Limb (tissue), 2 donors: ENCODE data around the gene SLC16A8.
"Not testable (repeated sequence)": the region's sequence is repeated elsewhere in the genome, so short reads cannot be mapped to it uniquely, and the experiment has no call there.

Source experiments
- DNase-seq, 2 donors: peaks; one replicate each; pipeline ENCODE4 v3.0.0-alpha.2; 2016; ENCODE audit errors: extremely low spot score in 2 of 2

Gene SLC16A8, protein sequence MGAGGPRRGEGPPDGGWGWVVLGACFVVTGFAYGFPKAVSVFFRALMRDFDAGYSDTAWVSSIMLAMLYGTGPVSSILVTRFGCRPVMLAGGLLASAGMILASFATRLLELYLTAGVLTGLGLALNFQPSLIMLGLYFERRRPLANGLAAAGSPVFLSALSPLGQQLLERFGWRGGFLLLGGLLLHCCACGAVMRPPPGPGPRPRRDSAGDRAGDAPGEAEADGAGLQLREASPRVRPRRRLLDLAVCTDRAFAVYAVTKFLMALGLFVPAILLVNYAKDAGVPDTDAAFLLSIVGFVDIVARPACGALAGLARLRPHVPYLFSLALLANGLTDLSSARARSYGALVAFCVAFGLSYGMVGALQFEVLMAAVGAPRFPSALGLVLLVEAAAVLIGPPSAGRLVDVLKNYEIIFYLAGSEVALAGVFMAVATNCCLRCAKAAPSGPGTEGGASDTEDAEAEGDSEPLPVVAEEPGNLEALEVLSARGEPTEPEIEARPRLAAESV

DNA sequence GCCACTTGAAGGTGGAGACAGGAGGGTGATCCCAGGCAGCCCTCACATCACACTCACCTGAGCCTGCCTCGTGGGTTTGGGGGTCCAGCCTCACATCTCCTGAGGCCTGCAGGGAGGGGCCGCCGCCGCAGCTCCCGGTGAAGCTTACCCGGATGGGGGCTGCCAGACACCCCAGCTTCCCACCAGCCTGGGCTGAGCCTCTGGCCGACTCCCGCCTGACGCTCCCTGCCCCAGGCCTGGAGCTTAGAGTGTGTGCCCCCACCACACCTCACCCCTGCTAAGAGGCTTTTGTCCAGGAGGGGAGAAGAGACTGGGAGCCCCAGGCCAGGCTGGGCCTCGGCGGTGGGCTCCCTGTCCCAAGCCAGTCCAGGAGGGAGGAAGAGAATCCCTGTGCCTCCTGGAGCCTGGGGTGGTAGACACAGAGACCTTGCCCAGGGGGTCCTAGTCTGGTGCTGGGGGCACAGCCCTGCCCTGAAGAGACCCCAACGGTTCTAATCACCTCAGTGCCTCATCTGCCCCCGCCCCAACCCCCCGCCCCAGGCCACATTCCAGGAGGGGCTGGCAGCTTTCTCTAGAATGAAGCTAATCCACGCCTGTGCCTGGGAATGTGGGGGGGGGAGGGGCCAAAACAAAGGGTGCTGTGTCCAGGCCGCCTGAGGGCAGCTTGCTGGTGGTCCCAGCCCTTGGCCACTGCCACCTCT lies at the start of gene SLC16A8:
Gene SLC16A8, minus strand, starts transcription at position 254 of the 701 bp plus-strand sequence. CDS start 1,311 bp downstream, outside the sequence.
- DNase-seq, result peak in 1 of 2 donors; percentile 36

DNA sequence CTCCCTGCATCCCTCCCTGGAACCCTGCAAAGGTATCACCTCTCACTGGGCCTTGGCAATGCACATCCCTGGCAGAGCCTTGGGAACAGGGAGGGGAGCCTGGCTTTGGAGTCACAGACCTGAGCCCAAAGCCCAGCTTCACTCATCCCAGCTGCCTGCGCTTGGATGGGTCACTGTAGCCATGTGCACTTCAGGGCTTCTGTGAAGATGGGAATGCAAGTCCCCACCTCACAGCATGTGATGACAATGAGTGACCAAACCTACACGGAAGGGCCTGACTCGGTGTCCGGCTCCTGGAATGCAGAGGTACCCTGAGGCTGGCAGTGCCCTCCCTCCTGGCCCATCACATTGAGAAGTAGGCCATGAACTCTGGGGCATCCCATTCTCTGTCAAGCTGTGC lies 49.3 kb upstream of the SLC16A8 start:
- DNase-seq, result no peak

DNA sequence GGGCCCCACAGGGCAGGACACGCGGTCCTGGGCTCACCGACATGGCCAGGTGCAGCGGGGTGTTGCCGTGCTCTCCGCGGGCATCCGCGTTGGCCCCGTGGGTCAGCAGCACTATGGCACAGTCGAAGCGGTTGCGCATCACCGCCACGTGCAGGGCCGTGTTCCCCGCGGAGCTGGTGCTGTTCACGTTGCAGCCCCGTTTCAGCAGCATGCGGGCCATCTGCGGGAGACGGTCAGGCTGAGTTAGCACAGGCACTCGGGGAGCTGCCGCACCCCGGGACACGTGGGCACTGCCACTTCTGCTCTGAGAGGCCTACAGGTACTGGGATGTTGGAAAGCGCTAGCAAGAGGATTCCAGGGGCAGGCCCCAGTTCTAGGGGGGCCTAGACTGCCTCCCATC lies 48.8 kb upstream of the SLC16A8 start:
- DNase-seq, result no peak

DNA sequence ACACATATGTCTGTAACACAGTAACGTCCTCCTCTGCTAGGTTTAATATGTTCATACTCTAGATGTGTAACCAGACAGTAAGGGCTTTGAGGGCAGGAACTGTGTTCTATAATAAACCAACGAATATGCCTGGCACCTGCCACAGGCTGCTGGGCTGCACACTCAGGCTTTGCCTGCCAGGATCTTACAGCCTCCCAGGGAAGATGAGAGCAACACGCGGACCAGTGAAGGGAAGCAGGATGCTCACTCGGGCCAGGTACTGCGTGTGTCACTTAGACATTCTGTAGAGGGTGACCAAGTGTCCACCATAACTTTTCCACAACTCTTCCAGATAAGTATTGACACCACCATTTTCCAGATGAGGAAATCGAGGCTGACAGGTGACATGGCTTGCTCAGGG lies 48.2 kb upstream of the SLC16A8 start:
- DNase-seq, result no peak

DNA sequence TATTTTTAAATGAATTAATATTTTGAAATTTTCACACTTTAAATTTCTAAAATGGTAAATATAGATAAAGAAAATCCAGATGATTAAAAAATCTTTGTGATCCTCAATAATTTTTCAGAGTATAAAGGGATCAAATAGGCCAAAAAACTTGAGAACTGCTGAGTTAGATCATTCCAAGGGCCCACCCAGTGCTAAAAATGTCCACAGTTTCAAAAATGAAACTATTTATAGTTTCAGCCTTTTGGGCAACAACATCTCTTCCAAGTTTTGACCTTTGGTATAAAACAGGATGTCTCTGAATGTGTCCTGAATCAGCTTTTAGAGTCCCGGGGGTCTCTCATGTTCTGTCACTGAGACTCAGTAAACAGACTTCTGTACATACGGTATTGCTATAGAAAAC lies 47.4 kb upstream of the SLC16A8 start:
- no peak for DNase-seq

DNA sequence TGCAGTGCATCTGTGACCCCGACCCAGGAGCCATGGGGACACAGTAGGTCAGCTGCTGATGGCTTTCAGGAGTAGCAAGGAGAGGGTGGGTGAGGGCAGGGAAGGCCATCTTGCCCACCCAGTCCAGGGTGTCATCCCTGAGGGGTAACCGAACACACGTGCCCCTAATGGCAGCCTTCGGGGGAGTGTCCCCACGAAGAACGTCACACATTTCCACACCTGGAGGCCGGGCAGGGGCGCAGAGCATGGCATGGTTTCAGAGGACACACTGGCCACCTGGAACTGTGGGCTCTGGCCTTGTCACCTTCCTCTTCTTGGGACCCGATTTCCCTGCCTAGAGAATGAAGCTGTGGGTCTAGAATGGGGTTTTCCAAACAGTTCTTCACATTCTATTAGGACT lies 45.9 kb upstream of the SLC16A8 start:
- DNase-seq, result no peak

DNA sequence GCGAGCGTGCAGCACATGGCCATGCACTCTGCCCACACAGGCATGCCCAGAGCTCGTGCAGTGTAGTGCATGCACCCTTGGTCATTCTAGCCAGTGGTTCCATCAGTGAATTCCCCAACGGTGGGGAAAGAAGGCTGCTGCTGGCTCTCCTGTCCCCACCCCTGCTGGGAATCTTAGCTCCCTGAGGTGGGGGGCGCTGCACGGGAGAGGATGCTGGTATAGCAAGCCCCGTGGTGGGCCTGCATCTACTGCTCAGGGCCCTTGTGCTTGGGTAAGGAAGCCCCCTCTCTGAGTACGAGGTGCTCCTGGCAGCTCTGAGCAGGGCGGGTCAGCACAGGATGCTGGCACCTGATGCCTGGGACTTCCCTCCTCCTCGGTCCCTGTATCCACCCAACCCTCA lies 45.0 kb upstream of the SLC16A8 start:
- DNase-seq, result no peak

DNA sequence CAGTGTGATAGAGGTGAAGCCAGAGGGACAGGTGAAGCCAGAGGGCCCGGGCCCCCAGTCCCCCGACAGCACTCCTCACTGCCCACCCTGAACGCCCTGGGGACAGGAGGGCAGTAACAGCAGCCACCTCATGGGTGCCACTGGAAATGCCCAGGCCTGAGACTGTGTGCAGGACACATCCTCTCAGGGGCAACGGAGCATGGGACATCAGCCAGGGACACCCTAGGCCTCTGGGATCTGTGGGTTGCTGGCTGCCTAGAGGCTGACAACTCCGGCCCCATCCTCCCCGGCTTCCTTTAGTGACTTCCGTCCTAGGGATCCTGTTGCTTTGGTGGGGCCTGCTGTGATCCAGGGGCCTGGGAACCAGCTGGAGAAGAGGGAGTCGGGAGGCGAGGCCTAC lies 43.9 kb upstream of the SLC16A8 start:
- no peak for DNase-seq

DNA sequence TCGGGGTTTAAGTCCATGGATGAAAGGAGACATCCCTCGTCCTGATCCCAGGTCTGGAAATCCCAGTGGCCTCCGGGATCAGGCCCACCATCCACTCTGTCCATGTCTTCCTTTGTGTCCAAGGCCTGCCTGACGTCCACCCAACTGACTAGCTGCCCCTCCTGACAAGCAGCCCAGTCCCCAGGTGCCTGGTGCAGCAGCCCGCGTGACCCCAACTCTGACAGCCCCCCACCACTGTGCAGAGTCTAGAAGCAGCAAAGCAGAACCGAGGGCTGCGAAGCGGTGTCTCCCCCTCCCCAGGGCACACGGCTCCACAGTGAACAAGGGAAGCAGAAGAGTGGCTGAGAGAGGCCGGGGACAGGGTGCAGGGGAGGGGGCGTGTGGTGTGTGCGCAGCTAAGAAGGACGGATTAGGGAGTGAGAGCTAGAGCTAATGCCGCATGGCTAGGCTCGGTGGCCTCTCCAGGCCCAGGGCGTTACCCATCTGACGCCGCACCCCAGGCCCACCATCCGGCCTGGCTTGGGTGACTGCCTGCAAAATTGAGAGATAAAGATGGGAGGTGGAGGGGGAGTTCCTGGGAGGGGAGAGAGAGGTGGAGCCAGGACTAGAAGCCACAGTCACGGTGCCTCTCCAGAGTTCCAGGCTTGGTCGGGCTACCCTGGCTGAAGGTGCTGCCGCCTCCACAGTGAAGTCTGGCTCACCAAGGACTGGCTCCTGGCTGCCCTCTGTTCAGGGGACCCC lies 43.1 kb upstream of the SLC16A8 start:
- no peak for DNase-seq

DNA sequence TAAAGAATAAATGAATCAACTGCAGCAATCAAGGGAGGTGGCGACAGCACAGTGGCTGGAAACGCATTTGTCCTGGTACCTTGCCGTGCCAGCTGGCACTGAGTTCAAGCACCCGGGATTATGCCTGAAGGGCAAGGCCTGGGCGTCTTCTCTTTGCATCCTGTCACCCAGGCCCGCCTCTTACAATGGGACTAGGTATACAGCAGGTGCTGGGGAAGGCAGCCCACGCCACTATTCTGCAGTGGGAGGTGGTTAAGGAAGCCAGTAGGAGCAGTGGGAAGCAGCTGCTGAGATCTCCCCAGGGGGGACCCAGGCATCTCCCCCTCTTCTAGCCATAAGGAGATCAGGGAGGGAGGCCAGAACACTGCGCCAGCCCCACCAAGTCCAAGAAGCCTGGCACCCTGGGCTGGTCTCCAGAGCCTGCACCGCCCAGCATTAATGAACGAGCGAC lies 41.8 kb upstream of the SLC16A8 start:
- DNase-seq, result no peak

DNA sequence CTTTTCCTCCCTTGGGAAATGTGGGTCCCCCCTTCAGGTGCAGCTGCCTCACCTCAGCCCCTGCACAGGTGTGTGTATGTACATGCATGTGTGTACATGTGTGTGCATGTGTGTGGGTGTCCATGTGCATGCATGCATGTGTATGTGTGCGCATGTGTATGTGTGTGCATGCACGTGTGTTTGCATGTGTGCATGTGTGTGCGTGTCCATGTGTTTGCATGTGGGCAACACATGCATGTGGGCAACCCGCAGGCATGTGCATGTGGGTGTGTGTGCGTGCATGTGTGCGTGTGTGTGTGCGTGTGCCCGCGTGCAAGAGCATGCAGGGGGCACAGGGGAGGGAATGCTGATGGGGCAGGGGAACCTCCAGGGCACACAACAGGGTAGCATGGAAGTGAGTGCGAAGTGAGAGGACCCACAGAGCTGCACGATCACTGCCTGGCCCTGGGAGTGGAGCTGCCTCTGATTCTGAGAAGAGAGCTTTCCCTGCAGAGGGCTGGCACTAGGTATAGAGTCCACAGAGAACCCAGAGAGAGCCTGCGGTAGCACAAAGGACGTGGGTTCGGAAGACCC lies 41.1 kb upstream of the SLC16A8 start:
- DNase-seq, result no peak

DNA sequence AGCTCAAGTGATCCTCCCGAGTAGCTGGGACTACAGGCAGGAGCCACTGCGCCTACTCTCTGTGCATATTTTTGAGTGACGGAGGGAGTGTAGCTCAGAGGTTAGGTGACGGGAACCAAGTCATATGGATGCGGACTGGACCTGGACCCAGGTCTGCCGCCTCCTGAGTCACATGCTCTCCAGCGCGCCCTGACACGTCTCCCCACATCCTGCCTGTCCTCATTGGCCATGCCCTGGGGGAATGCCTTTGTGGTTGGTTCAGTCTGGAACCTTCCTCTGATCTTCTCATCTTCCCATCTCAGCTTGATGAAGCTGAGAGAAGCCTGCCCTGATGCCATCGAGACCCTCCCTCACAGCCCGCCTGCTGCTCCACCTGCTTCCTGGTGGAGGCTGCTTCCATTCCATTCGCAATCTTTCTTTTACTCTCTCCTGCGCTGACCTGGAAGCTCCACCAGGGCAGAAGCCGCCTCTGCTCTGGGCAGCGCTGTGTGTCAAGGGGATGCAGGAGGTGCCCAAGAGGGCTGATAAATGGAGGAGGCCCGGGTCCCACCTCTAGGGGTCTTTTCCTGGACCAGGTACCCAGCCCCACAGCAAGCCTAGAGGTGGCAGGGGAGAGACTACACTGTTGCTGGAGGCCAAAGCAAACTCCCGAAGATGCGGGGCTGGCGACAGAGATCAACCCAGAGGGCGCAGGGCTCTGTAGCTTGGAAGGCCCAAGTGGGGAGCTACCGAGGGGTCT lies 40.4 kb upstream of the SLC16A8 start:
- DNase-seq, result peak in 1 of 2 donors; percentile 26

DNA sequence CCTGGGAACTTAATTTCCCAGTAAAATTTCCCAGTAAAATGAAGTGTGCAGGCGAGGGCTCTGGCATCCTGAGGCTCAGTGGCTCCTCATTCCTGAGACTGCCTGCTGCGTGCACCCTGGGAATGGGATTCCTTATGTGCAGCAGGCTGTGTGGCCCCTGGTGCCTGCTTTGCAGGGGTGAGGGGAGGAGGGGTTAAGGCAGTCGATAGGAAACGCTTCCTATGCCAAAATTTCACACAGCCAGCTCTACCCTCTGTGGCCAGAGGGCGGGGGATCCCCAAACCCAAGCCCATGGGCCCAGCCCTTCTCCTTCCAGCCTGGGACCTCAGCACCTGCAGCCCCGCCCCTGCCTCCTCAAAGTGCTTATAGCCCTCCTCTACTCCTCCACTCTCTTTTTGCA lies 38.6 kb upstream of the SLC16A8 start:
- no peak for DNase-seq

DNA sequence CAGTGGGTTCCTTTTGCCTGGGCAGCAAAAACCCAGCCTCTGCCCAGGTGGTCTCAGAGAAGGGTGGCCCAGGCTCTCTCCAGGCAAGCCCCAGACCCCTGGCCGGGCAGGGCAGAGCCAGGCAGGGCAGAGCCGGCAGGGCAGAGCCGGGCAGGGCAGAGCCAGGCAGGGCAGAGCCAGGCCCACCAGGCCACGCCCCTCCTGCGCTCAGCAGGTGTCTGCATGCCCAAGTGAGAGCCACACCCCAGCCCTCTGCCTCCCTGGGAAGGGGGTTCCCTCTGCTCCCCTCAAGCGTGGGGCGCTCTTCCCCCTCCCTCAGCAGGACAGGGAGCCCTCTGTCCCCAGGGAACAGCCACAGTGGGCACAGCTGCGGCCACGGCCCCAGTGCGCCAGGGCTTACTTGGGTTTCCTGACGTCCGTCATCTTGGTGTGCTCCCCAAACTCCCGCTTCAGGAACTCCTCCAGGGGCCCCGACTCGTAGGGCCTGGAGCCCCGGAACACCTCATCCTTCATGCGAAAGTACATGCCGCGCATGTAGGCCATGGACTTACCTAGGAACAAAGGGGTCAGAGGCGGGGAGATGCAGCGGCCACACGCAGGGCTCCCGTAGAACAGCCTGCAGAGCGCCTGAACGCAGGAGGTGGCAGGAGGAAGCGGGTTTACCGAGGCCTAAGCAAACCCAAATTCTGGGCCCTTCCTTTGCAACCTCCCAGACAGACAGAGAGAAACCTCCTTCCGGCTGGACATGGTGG lies 36.6 kb upstream of the SLC16A8 start:
- peak in 1 of 2 donors; percentile 27 for DNase-seq

DNA sequence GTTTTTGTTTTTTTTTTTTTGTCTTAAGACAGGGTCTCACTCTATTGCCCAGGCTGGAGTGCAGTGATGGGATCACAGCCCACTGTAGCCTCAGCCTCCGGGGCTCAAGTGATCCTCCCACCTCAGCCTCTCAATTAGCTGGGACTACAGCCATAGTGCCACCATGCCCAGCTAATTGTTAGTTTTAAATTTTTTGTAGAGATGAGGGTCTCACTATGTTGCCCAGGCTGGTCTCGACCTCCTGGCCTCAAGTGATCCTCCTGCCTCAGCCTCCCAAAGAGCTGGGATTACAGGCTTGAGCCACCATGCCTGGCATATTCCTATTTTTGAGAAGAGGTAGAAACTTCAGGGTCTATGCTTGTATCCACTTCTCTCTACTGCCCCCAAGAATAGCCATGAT lies 34.8 kb upstream of the SLC16A8 start:
- DNase-seq, result not testable (repeated sequence)

DNA sequence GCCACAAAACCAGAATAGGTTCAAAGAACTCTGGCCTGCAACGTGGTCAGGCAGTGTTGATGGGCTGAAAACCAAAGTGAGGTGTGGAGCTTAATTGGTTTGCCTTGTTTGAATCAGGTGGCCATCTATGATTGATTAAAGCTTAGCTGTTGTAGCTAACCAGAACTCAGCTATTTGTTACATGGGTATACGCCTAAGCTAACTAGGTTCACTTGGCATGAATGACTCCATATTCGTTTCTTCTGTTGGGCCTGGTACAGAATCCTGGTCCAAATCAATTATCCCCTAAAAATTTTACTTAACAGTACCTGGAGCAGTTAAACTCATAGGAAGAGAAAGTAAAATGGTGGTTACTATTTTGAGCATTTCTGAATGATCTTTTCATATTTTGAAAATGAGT lies 34.2 kb upstream of the SLC16A8 start:
- no peak for DNase-seq

DNA sequence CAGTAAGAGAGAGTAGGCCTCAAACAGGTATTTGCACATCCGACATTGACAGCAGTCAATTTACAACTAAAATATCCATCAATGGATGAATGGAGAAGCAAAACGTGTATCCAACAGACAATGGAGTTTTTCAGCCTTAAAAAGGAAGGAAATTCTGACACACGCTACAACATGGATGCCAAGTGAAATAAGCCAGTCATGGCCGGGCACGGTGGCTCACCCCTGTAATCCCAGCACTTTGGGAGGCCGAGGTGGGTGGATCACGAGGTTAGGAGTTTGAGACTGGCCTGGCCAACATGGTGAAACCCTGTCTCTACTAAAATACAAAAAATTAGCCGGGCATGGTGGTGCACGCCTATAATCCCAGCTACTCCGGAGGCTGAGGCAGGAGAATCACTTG lies 33.6 kb upstream of the SLC16A8 start:
- DNase-seq, result not testable (repeated sequence)

DNA sequence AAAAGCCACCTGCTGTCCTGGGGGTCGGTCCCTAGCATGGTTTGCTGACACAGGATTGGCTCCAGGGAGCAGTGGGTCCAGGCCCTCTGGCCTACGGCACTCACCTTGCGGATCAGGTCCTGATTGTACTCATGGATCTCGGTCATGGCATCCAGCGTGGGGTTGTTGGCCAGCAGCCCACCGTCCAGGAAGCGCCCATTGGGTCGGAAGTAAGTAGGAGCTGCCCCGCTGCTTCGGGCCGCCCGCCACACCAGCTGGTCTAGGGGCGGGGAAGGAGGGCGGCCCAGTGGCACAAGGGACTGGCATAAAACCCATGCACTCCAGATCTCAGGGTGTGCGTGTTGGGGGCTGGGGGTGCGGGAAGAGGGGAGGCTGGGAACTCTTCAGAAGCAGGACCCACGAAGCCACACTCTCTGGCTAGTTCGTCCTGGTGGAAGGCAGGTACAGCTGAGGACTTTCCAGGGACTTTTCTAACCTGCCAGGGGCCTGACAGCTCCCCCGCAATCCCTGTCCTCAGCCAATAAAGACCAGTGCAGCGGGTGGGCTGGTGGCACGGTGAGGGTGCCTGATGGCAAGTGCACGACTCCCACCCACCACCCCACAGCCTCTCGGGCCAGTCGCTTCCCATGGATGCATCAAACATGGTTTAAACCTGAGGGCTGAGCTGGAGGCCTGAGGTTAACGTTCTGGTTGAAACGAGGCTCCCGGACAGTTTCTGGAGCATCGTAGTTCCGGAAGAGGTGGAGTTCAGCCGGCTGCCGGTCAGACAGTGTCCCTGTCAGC lies 31.6 kb upstream of the SLC16A8 start:
- no peak for DNase-seq
